A549 (cell line): ENCODE data around the gene RPAP3.

ENCODE experiments used
- EHMT2 ChIP-seq: fragments of 200-600 bp; sonication (generic); IDR thresholded peaks from 2 replicates; pipeline ENCODE4 v1.6.1; 2016; ENCODE audit warnings: antibody characterized with exemption, low read depth, mild to moderate bottlenecking, moderate library complexity
- EP300 ChIP-seq, 2 experiments: fragments of >200 bp; sonication (Bioruptor Twin); formaldehyde crosslinking; IDR thresholded peaks; 2 replicates in 1 of 2; 3 replicates in 1 of 2; pipeline ENCODE4 v1.6.1; 2016 to 2017
- JUN ChIP-seq, 2 experiments: fragments of >200 bp; sonication (Bioruptor Twin); formaldehyde crosslinking; IDR thresholded peaks; 2 replicates in 1 of 2; 3 replicates in 1 of 2; pipeline ENCODE4 v1.6.1; 2016 to 2017
- MAFK ChIP-seq: fragments of 450-650 bp; IDR thresholded peaks from 2 replicates; pipeline ENCODE4 v1.6.1; 2014; ENCODE audit not compliant: partially characterized antibody
- MAZ ChIP-seq: fragments of 150-350 bp; IDR thresholded peaks from 2 replicates; pipeline ENCODE4 v1.6.1; 2014; ENCODE audit warnings: antibody characterized with exemption, low read depth, low read length, borderline replicate concordance
- POLR2A ChIP-seq: IDR thresholded peaks from 2 replicates; pipeline ENCODE4 v1.6.1; 2012; ENCODE audit warnings: mild to moderate bottlenecking, low read length
- POLR2AphosphoS2 ChIP-seq: conservative IDR thresholded peaks from 2 replicates; pipeline ENCODE4 v1.6.1; 2012; ENCODE audit warnings: low read length, improper control_type of control experiment, inconsistent platforms
- RFX5 ChIP-seq: fragments of 450-650 bp; IDR thresholded peaks from 2 replicates; pipeline ENCODE4 v1.7.1; 2014; ENCODE audit warnings: antibody characterized with exemption, mild to moderate bottlenecking, moderate library complexity
- TF ChIP-seq, protein P1 (sequence below): fragments of >200 bp; sonication (Bioruptor Twin); formaldehyde crosslinking; IDR thresholded peaks from 3 replicates; pipeline ENCODE4 v1.5.1; 2016
- TF ChIP-seq, protein P2 (sequence below): IDR thresholded peaks from 2 replicates; pipeline ENCODE4 v1.6.1; 2012
- TF ChIP-seq, protein P3 (sequence below): IDR thresholded peaks from 2 replicates; pipeline ENCODE4 v1.6.1; 2012; ENCODE audit warnings: low read depth, borderline replicate concordance
- TF ChIP-seq, protein P4 (sequence below): fragments of >200 bp; sonication (Bioruptor Twin); formaldehyde crosslinking; IDR thresholded peaks from 3 replicates; pipeline ENCODE4 v1.6.1; 2016
- TF ChIP-seq, protein P5 (sequence below): fragments of 200-600 bp; sonication (generic); IDR thresholded peaks from 2 replicates; pipeline ENCODE4 v1.6.1; 2016; ENCODE audit warnings: antibody characterized with exemption, mild to moderate bottlenecking, moderate library complexity

DNA sequence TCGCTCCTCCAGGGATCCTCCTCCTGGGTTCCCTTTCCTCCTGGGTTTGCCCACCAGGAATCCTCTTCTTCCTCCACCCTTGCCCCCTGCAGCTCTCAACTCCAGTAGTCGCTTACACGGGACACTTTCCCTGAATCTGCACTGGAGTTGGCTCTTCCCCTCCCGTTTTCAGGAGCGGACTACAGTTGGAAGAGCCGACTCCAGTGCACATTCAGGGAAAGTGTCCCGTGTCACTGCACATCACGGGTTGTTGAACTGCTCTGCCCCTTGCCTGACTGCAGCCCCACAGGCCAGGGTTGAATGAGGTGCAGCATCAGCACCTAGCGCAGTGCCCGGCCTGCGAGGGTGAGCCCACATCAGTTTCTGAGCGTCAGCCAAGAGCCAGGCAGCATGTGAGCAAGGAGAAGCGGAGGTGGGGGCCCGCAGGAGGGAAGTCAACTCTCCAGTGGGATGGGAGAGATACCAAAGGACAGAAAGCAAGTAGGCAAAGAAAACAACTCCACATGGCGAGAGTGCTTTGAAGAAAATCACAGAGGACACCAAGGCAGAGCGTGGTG lies 39.7 kb upstream of the RPAP3 start:
- TF ChIP-seq, protein P1, sequence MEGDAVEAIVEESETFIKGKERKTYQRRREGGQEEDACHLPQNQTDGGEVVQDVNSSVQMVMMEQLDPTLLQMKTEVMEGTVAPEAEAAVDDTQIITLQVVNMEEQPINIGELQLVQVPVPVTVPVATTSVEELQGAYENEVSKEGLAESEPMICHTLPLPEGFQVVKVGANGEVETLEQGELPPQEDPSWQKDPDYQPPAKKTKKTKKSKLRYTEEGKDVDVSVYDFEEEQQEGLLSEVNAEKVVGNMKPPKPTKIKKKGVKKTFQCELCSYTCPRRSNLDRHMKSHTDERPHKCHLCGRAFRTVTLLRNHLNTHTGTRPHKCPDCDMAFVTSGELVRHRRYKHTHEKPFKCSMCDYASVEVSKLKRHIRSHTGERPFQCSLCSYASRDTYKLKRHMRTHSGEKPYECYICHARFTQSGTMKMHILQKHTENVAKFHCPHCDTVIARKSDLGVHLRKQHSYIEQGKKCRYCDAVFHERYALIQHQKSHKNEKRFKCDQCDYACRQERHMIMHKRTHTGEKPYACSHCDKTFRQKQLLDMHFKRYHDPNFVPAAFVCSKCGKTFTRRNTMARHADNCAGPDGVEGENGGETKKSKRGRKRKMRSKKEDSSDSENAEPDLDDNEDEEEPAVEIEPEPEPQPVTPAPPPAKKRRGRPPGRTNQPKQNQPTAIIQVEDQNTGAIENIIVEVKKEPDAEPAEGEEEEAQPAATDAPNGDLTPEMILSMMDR: no peak
- TF ChIP-seq, protein P2, sequence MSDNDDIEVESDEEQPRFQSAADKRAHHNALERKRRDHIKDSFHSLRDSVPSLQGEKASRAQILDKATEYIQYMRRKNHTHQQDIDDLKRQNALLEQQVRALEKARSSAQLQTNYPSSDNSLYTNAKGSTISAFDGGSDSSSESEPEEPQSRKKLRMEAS: no peak
- TF ChIP-seq EHMT2 (no peak), RFX5 (no peak), JUN (IDR thresholded peaks at IDR 0.05) (no peak), EP300 (IDR thresholded peaks at IDR 0.05) (no peak), POLR2A (no peak), MAZ (no peak), POLR2AphosphoS2 (no peak), MAFK (no peak)
- TF ChIP-seq, protein P3, sequence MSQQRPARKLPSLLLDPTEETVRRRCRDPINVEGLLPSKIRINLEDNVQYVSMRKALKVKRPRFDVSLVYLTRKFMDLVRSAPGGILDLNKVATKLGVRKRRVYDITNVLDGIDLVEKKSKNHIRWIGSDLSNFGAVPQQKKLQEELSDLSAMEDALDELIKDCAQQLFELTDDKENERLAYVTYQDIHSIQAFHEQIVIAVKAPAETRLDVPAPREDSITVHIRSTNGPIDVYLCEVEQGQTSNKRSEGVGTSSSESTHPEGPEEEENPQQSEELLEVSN: no peak
- TF ChIP-seq, protein P4, sequence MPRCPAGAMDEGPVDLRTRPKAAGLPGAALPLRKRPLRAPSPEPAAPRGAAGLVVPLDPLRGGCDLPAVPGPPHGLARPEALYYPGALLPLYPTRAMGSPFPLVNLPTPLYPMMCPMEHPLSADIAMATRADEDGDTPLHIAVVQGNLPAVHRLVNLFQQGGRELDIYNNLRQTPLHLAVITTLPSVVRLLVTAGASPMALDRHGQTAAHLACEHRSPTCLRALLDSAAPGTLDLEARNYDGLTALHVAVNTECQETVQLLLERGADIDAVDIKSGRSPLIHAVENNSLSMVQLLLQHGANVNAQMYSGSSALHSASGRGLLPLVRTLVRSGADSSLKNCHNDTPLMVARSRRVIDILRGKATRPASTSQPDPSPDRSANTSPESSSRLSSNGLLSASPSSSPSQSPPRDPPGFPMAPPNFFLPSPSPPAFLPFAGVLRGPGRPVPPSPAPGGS: no peak
- TF ChIP-seq, protein P5, sequence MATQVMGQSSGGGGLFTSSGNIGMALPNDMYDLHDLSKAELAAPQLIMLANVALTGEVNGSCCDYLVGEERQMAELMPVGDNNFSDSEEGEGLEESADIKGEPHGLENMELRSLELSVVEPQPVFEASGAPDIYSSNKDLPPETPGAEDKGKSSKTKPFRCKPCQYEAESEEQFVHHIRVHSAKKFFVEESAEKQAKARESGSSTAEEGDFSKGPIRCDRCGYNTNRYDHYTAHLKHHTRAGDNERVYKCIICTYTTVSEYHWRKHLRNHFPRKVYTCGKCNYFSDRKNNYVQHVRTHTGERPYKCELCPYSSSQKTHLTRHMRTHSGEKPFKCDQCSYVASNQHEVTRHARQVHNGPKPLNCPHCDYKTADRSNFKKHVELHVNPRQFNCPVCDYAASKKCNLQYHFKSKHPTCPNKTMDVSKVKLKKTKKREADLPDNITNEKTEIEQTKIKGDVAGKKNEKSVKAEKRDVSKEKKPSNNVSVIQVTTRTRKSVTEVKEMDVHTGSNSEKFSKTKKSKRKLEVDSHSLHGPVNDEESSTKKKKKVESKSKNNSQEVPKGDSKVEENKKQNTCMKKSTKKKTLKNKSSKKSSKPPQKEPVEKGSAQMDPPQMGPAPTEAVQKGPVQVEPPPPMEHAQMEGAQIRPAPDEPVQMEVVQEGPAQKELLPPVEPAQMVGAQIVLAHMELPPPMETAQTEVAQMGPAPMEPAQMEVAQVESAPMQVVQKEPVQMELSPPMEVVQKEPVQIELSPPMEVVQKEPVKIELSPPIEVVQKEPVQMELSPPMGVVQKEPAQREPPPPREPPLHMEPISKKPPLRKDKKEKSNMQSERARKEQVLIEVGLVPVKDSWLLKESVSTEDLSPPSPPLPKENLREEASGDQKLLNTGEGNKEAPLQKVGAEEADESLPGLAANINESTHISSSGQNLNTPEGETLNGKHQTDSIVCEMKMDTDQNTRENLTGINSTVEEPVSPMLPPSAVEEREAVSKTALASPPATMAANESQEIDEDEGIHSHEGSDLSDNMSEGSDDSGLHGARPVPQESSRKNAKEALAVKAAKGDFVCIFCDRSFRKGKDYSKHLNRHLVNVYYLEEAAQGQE: no peak
